ENCODE data around the gene CELSR1. TPM values are rescaled to one million over a fixed set of nuclear protein-coding genes. Genes with fewer than 3 reads are reported as not detected.

Gene CELSR1
- total RNA-seq, 2 donors from 2014 or later, result 1.5 to 6.7 TPM

GRCh38 chr22:46413725-46414379 lies 123.6 kb downstream of the CELSR1 start:
- Histone ChIP-seq H3K4me1 (ENCODE audit: control insufficient read depth in 1 of 2, low read depth in 2 of 2) (no peaks in the 10 kb centered on the region), H3K27ac (no peak overlapping the region), H3K27me3 (replicated peaks; ENCODE audit: insufficient read depth) (no peaks in the 10 kb centered on the region), H3K4me3 (no peak overlapping the region), H3K36me3 (no peaks in the 10 kb centered on the region), H3K9me3 (no peaks in the 10 kb centered on the region)
- TF ChIP-seq, protein P1, sequence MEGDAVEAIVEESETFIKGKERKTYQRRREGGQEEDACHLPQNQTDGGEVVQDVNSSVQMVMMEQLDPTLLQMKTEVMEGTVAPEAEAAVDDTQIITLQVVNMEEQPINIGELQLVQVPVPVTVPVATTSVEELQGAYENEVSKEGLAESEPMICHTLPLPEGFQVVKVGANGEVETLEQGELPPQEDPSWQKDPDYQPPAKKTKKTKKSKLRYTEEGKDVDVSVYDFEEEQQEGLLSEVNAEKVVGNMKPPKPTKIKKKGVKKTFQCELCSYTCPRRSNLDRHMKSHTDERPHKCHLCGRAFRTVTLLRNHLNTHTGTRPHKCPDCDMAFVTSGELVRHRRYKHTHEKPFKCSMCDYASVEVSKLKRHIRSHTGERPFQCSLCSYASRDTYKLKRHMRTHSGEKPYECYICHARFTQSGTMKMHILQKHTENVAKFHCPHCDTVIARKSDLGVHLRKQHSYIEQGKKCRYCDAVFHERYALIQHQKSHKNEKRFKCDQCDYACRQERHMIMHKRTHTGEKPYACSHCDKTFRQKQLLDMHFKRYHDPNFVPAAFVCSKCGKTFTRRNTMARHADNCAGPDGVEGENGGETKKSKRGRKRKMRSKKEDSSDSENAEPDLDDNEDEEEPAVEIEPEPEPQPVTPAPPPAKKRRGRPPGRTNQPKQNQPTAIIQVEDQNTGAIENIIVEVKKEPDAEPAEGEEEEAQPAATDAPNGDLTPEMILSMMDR (IDR thresholded peaks at IDR 0.05), result no peak
- ATAC-seq (ENCODE audit: insufficient number of reproducible peaks, low FRiP score, low read depth), result no peak
- DNase-seq (ENCODE audit: low spot score), result no peak

DNA sequence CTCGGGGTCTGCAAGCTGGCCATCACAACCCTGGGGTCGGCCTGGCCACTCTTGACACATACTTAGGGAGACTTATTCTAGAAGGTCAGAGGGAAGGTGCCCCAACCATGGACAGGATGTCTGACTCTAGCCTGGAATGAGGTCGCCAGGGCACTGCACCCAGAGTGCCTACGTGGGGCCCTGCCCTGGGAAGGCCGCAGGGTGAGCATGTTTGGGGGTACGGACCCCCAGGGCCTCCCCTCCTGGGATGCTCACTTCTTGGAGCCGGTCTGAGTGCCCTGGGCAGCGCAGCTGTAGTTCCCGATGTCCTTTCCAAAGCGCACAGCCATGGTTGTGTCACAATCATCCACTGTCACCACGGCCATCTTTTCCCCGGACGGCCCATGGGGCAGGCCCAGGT lies 126.1 kb downstream of the CELSR1 start:
- no peak for DNase-seq (ENCODE audit: low spot score)
- ATAC-seq (ENCODE audit: insufficient number of reproducible peaks, low FRiP score, low read depth), result no peak
- Histone ChIP-seq H3K9me3 (no peaks in the 10 kb centered on the region), H3K4me1 (ENCODE audit: control insufficient read depth in 1 of 2, low read depth in 2 of 2) (no peaks in the 10 kb centered on the region), H3K4me3 (no peak overlapping the region), H3K27me3 (replicated peaks; ENCODE audit: insufficient read depth) (no peaks in the 10 kb centered on the region), H3K27ac (no peak overlapping the region), H3K36me3 (no peaks in the 10 kb centered on the region)
- TF ChIP-seq, protein P1 (IDR thresholded peaks at IDR 0.05), result no peak

DNA sequence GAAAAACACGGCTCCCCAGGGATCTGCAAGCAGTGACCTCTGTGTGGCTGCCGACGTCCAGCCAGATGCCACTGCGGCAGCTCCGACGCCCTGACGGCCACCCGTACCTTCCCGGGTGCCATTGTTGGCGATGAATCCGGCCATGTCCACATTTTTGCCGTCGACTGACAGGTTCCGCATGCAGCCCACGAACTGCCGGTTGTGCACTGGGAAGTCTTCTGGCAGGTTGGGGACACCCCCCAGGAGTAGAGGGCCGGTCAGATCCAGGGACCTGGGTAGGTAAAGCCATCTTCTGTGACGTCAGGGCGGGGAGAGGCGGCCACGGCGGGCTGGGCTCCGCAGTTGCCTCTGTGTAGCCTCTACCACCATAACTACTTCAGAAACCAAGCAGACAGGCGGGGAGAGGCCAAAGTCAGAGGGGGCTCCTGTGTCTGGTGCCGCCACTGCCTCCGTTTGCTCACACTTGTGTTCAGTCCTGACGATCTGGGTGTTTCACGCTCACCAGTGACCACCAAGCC lies 127.1 kb downstream of the CELSR1 start:
- Histone ChIP-seq H3K4me3 (no peak overlapping the region), H3K9me3 (no peaks in the 10 kb centered on the region), H3K36me3 (no peaks in the 10 kb centered on the region), H3K27ac (no peak overlapping the region), H3K27me3 (replicated peaks; ENCODE audit: insufficient read depth) (no peaks in the 10 kb centered on the region), H3K4me1 (ENCODE audit: control insufficient read depth in 1 of 2, low read depth in 2 of 2) (no peaks in the 10 kb centered on the region)
- DNase-seq (ENCODE audit: low spot score) (no peak), ATAC-seq (ENCODE audit: insufficient number of reproducible peaks, low FRiP score, low read depth) (no peak)
- TF ChIP-seq, protein P1 (IDR thresholded peaks at IDR 0.05), result no peak

GRCh38 chr22:46409631-46410210 lies 127.7 kb downstream of the CELSR1 start:
- H3K4me1 ChIP-seq (ENCODE audit: control insufficient read depth in 1 of 2, low read depth in 2 of 2), result no peaks in the 10 kb centered on the region
- no peak for ATAC-seq (ENCODE audit: insufficient number of reproducible peaks, low FRiP score, low read depth)
- TF ChIP-seq, protein P1 (IDR thresholded peaks at IDR 0.05), result no peak

DNA sequence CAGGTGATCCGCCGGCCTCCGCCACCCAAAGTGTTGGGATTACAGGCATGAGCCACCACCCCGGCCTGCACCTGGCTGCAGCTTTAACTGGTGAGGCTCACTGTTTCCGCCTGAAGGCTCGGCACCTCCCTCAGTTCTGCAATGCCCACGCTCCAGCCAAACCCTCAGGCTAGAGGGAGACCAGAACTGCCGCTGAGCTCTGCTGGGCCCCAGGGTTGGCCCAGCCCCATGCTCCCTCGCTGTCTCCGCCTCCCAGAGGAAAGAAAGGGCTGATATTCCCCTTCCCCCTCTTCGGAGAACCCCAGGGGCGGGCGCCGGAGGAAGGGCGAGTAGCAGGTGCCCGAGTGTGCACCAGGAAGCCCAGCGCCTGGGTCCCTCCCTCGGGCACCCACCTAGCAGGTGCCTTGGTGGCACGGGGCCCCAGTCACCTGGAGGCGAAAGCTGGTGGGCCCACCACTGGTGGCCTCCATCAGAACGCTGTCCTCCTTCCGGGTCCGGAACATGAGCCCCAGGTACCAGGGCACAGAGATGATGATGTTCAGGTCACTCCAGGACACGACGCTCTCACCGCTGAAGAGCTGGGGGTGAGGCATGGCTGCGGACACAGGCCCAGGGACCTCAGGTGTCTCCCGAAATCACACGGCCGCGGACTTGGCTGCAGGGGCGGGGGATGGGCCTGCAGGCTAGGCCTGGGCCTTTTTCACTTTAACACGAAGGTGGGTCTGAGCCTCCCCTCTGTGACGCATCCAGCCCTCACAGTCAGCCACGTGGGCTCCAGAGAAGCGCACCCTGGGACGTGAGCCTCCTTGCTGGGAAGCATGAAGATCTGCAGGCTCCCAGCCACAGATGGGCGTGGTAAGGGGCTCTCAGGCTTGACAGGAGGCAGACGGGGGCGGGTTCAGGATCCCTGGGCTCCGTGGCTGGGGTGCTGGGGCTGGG lies 128.6 kb downstream of the CELSR1 start:
- Histone ChIP-seq H3K36me3 (no peaks in the 10 kb centered on the region), H3K9me3 (no peaks in the 10 kb centered on the region), H3K27me3 (replicated peaks; ENCODE audit: insufficient read depth) (no peaks in the 10 kb centered on the region), H3K27ac (no peak overlapping the region), H3K4me3 (no peak overlapping the region), H3K4me1 (ENCODE audit: control insufficient read depth in 1 of 2, low read depth in 2 of 2) (no peaks in the 10 kb centered on the region)
- TF ChIP-seq, protein P1 (IDR thresholded peaks at IDR 0.05), result no peak
- DNase-seq (ENCODE audit: low spot score) (no peak), ATAC-seq (ENCODE audit: insufficient number of reproducible peaks, low FRiP score, low read depth) (no peak)

More at GRCh38 chr22:46409631-46410210, 127.7 kb downstream of the CELSR1 start:
- no peak for DNase-seq (ENCODE audit: low spot score)
- Histone ChIP-seq H3K27me3 (replicated peaks; ENCODE audit: insufficient read depth) (no peaks in the 10 kb centered on the region), H3K9me3 (no peaks in the 10 kb centered on the region), H3K4me3 (no peak overlapping the region), H3K36me3 (no peaks in the 10 kb centered on the region), H3K27ac (no peak overlapping the region)

Measured in thoracic aorta (tissue), 2 donors.